IPS DF 6.9 (cell line): ENCODE results near the gene PCDHA6.
"Not testable (repeated sequence)": the region's sequence is repeated elsewhere in the genome, so short reads cannot be mapped to it uniquely, and the experiment has no call there.

Source experiments
- DNase-seq: peaks from one replicate; pipeline ENCODE4 v3.0.0-alpha.2; 2013; ENCODE audit warnings: low read depth, low spot score
- H3K27ac ChIP-seq: one replicate; pipeline ENCODE4 v1.5.1; 2013; ENCODE audit warnings: low read length, control low read depth
- H3K27me3 ChIP-seq: 2 replicates; pipeline ENCODE4 v1.6.1; 2013; ENCODE audit warnings: mild to moderate bottlenecking, low read length; ENCODE audit not compliant: control insufficient read depth, insufficient read depth
- H3K36me3 ChIP-seq: 2 replicates; pipeline ENCODE4 v1.6.1; 2013; ENCODE audit warnings: low read length; ENCODE audit not compliant: control insufficient read depth, insufficient read depth
- H3K4me1 ChIP-seq: 2 replicates; pipeline ENCODE4 v1.6.1; 2013; ENCODE audit warnings: low read length; ENCODE audit not compliant: control insufficient read depth, insufficient read depth
- H3K4me3 ChIP-seq: 2 replicates; pipeline ENCODE4 v1.5.1; 2013; ENCODE audit warnings: mild to moderate bottlenecking, low read length
- H3K9me3 ChIP-seq: 2 replicates; pipeline ENCODE4 v1.6.1; 2013; ENCODE audit warnings: low read length, inconsistent platforms; ENCODE audit not compliant: control insufficient read depth, insufficient read depth
- WGBS: extraction: QIAGEN DNeasy Blood & Tissue Kit; methylation state at CpG from one replicate; pipeline ENCODE4 v1.1.7; 2013; ENCODE audit warnings: mixed read lengths, missing lambda C conversion rate; ENCODE audit not compliant: insufficient read length, insufficient coverage; 5-methylcytosine and 5-hydroxymethylcytosine counted together

PCDHA6 gene

GRCh38 chr5:140840978-140841962 lies 13.5 kb downstream of the PCDHA6 start, which contains the start of gene PCDHA8:
TSS of gene PCDHA8 (plus strand) at chr5:140841187. CDS start at chr5:140841322, 135 bp downstream.
- H3K4me1 ChIP-seq: 0 out of 2 replicates have a peak, but pooled peaks cover 2% of the 10 kb centered on the region
- no peaks in the 10 kb centered on the region for H3K27me3 ChIP-seq
- H3K9me3 ChIP-seq: no peaks in the 10 kb centered on the region
- DNase-seq: no peak
- no peak within 1 kb of the TSS for H3K27ac ChIP-seq
- no peaks in the 10 kb centered on the region for H3K36me3 ChIP-seq
- H3K4me3 ChIP-seq: peak within 1 kb of the TSS; percentile 37; the same call in 1 of the 2 replicates
- no CpG with 5 or more reads among the region's 47 CpGs for WGBS

GRCh38 chr5:140842798-140843733 lies 15.3 kb downstream of the PCDHA6 start:
- no peaks in the 10 kb centered on the region for H3K9me3 ChIP-seq
- no peaks in the 10 kb centered on the region for H3K36me3 ChIP-seq
- H3K27ac ChIP-seq: no peak overlapping the region
- no peak overlapping the region for H3K4me3 ChIP-seq
- no peak for DNase-seq
- H3K4me1 ChIP-seq: 0 out of 2 replicates have a peak, but pooled peaks cover 2% of the 10 kb centered on the region
- no CpG with 5 or more reads among the region's 87 CpGs for WGBS
- H3K27me3 ChIP-seq: no peaks in the 10 kb centered on the region

DNA sequence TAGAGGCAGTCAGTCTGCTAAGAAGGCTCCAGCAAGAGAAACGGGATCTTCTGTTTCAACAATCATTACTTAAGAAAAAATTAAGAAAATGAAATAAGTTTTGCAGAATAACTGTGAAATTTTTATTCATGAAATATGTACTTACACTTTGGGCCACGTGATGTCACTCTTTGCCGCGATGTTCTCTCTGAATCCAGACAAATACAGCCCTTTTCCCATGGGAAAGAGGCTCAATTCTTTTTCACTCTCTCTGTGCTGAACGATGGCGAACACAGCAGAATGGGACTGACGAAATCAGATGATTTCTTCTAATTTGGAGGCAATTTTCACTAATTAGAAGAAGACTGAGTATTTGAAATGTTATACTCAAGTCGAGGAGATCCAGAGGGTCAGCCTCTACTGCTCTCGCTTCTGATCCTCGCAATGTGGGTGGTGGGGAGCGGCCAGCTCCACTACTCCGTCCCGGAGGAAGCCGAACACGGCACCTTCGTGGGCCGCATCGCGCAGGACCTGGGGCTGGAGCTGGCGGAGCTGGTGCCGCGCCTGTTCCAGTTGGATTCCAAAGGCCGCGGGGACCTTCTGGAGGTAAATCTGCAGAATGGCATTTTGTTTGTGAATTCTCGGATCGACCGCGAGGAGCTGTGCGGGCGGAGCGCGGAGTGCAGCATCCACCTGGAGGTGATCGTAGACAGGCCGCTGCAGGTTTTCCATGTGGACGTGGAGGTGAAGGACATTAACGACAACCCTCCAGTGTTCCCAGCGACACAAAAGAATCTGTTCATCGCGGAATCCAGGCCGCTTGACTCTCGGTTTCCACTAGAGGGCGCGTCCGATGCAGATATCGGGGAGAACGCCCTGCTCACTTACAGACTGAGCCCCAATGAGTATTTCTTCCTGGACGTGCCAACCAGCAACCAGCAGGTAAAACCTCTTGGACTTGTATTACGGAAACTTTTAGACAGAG lies 20.7 kb downstream of the PCDHA6 start, which contains the start of gene PCDHA9:
Gene PCDHA9 (plus strand): TSS at position 244 of the 964 bp plus-strand sequence. CDS start 114 bp downstream, at position 358.
- not testable (repeated sequence) for H3K9me3 ChIP-seq, H3K36me3 ChIP-seq, H3K4me1 ChIP-seq, H3K27me3 ChIP-seq, H3K4me3 ChIP-seq, DNase-seq, H3K27ac ChIP-seq
- WGBS: no CpG with 5 or more reads among the region's 48 CpGs

DNA sequence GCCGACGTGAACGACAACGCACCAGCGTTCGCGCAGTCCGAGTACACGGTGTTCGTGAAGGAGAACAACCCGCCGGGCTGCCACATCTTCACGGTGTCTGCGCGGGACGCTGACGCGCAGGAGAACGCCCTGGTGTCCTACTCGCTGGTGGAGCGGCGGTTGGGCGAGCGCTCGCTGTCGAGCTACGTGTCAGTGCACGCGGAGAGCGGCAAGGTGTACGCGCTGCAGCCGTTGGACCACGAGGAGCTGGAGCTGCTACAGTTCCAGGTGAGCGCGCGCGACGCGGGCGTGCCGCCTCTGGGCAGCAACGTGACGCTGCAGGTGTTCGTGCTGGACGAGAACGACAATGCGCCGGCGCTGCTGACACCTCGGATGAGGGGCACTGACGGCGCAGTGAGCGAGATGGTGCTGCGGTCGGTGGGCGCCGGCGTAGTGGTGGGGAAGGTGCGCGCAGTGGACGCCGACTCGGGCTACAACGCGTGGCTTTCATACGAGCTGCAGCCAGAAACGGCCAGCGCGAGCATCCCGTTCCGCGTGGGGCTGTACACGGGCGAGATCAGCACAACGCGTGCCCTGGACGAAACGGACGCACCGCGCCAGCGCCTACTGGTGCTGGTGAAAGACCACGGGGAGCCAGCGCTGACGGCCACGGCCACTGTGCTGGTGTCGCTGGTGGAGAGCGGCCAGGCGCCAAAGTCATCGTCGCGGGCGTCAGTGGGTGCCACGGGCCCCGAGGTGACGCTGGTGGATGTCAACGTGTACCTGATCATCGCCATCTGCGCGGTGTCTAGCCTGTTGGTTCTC lies 22.3 kb downstream of the PCDHA6 start:
- not testable (repeated sequence) for H3K4me1 ChIP-seq, H3K27ac ChIP-seq, DNase-seq, H3K36me3 ChIP-seq, H3K4me3 ChIP-seq, H3K27me3 ChIP-seq, H3K9me3 ChIP-seq
- no CpG with 5 or more reads among the region's 101 CpGs for WGBS

DNA sequence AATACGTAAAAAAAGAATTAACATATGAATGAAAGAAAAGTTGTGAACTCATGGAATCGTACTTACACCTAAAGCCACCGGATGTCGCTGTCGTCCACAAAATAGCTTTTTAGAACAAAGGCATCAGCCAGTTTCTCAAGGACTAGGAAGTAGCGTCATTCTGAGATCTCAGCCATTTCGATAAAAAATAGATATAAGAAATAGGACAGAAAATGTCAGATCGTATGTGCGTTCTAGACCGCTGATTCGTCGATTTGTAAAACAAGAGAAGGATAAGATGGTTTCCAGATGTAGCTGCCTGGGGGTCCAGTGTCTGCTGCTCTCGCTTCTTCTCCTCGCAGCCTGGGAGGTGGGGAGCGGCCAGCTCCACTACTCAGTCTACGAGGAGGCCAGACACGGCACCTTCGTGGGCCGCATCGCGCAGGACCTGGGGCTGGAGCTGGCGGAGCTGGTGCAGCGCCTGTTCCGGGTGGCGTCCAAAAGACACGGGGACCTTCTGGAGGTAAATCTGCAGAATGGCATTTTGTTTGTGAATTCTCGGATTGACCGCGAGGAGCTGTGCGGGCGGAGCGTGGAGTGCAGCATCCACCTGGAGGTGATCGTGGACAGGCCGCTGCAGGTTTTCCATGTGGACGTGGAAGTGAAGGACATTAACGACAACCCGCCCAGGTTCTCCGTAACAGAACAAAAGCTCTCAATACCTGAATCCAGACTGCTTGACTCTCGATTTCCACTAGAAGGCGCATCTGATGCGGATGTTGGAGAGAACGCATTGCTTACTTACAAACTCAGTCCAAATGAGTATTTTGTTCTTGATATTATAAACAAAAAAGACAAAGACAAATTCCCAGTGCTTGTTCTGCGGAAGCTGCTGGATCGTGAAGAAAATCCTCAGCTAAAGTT lies 28.3 kb downstream of the PCDHA6 start, which contains the start of gene PCDHA10:
Gene PCDHA10 (plus strand): TSS at position 126 of the 903 bp plus-strand sequence. CDS start 152 bp downstream, at position 278.
- Histone ChIP-seq H3K27ac (no peak within 1 kb of the TSS), H3K36me3 (peaks cover 4% of the 10 kb centered on the region; the same call in 1 of the 2 replicates), H3K9me3 (no peaks in the 10 kb centered on the region), H3K27me3 (no peaks in the 10 kb centered on the region), H3K4me1 (peaks cover 1% of the 10 kb centered on the region; the same call in 1 of the 2 replicates), H3K4me3 (peak within 1 kb of the TSS; percentile 65; the same call in 1 of the 2 replicates)
- DNase-seq: no peak
- no CpG with 5 or more reads among the region's 44 CpGs for WGBS

- WGBS: no CpG with 5 or more reads among the region's 94 CpGs
- no peak for DNase-seq
- no peaks in the 10 kb centered on the region for H3K27me3 ChIP-seq
- H3K27ac ChIP-seq: no peak overlapping the region
- peaks cover 1% of the 10 kb centered on the region; the same call in 1 of the 2 replicates for H3K4me1 ChIP-seq
- no peaks in the 10 kb centered on the region for H3K9me3 ChIP-seq
- no peak overlapping the region for H3K4me3 ChIP-seq
- H3K36me3 ChIP-seq: peaks cover 4% of the 10 kb centered on the region; the same call in 1 of the 2 replicates
Observed at GRCh38 chr5:140857177-140857986, 29.6 kb downstream of the PCDHA6 start.

DNA sequence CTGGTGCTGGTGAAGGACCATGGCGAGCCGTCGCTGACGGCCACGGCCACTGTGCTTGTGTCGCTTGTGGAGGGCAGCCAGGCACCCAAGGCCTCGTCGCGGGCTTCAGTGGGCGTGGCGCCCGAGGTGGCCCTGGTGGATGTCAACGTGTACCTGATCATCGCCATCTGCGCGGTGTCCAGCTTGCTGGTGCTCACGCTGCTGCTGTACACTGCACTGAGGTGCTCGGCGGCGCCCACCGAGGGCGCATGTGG lies 30.2 kb downstream of the PCDHA6 start:
- Histone ChIP-seq H3K27me3 (no peaks in the 10 kb centered on the region), H3K27ac (no peak overlapping the region), H3K4me3 (no peak overlapping the region), H3K4me1 (peaks cover 1% of the 10 kb centered on the region; the same call in 1 of the 2 replicates), H3K36me3 (peaks cover 10% of the 10 kb centered on the region; the same call in 1 of the 2 replicates), H3K9me3 (no peaks in the 10 kb centered on the region)
- no peak for DNase-seq
- no CpG with 5 or more reads among the region's 22 CpGs for WGBS
